ENCODE measurements around the gene NBPF11. TPM values are rescaled to one million over a fixed set of nuclear protein-coding genes. Genes with fewer than 3 reads are reported as not detected.
"Not testable (repeated sequence)": the region's sequence is repeated elsewhere in the genome, so short reads cannot be mapped to it uniquely, and the experiment has no call there.

Gene NBPF11
- total RNA-seq, 2 donors from 2014 or later, result 5.2 to 8.2 TPM

GRCh38 chr1:148141936-148142335, 10.1 kb downstream of the NBPF11 start:
- H3K9me3 ChIP-seq; DNase-seq; H3K27me3 ChIP-seq; H3K27ac ChIP-seq; H3K36me3 ChIP-seq; H3K9ac ChIP-seq (ENCODE audit: low read depth in 2 of 2, low read length in 2 of 2); H3K4me1 ChIP-seq; intact Hi-C loops (cut with DNase I); H3K4me3 ChIP-seq: not testable (repeated sequence)

- H3K9ac ChIP-seq (ENCODE audit: low read depth in 2 of 2, low read length in 2 of 2), result not testable (repeated sequence)
Measured at GRCh38 chr1:148138606-148139005, 13.5 kb downstream of the NBPF11 start.

GRCh38 chr1:148122341-148122740, 29.7 kb downstream of the NBPF11 start:
- H3K4me3 ChIP-seq; H3K9me3 ChIP-seq; H3K4me1 ChIP-seq; H3K9ac ChIP-seq (ENCODE audit: low read depth in 2 of 2, low read length in 2 of 2); H3K27me3 ChIP-seq; H3K36me3 ChIP-seq; H3K27ac ChIP-seq; DNase-seq; intact Hi-C loops (cut with DNase I): not testable (repeated sequence)

More at GRCh38 chr1:148138606-148139005, 13.5 kb downstream of the NBPF11 start:
- DNase-seq; H3K27me3 ChIP-seq; H3K4me1 ChIP-seq; H3K27ac ChIP-seq; H3K36me3 ChIP-seq; H3K4me3 ChIP-seq; H3K9me3 ChIP-seq; intact Hi-C loops (cut with DNase I): not testable (repeated sequence)

GRCh38 chr1:148120395-148120794, 31.7 kb downstream of the NBPF11 start:
- H3K4me3 ChIP-seq; DNase-seq; H3K27me3 ChIP-seq; H3K9me3 ChIP-seq; intact Hi-C loops (cut with DNase I); H3K4me1 ChIP-seq; H3K36me3 ChIP-seq; H3K27ac ChIP-seq; H3K9ac ChIP-seq (ENCODE audit: low read depth in 2 of 2, low read length in 2 of 2): not testable (repeated sequence)

- DNase-seq; H3K36me3 ChIP-seq; H3K27ac ChIP-seq; intact Hi-C loops (cut with DNase I); H3K4me3 ChIP-seq; H3K9ac ChIP-seq (ENCODE audit: low read depth in 2 of 2, low read length in 2 of 2); H3K27me3 ChIP-seq; H3K4me1 ChIP-seq; H3K9me3 ChIP-seq: not testable (repeated sequence)
Measured at GRCh38 chr1:148095732-148096131, 56.3 kb downstream of the NBPF11 start.

- H3K27me3 ChIP-seq; H3K36me3 ChIP-seq; DNase-seq; H3K27ac ChIP-seq; H3K9ac ChIP-seq (ENCODE audit: low read depth in 2 of 2, low read length in 2 of 2); H3K4me1 ChIP-seq; intact Hi-C loops (cut with DNase I); H3K4me3 ChIP-seq; H3K9me3 ChIP-seq: not testable (repeated sequence)
Measured at GRCh38 chr1:148086196-148086595, 65.9 kb downstream of the NBPF11 start.

- intact Hi-C loops (cut with DNase I); H3K36me3 ChIP-seq; H3K27me3 ChIP-seq; H3K9me3 ChIP-seq; H3K4me1 ChIP-seq; H3K4me3 ChIP-seq; H3K27ac ChIP-seq; DNase-seq; H3K9ac ChIP-seq (ENCODE audit: low read depth in 2 of 2, low read length in 2 of 2): not testable (repeated sequence)
Measured at GRCh38 chr1:148081205-148081604, 70.9 kb downstream of the NBPF11 start.

- H3K9ac ChIP-seq (ENCODE audit: low read depth in 2 of 2, low read length in 2 of 2); H3K4me3 ChIP-seq; H3K4me1 ChIP-seq; H3K9me3 ChIP-seq; H3K27ac ChIP-seq; H3K36me3 ChIP-seq; intact Hi-C loops (cut with DNase I); DNase-seq; H3K27me3 ChIP-seq: not testable (repeated sequence)
Measured at GRCh38 chr1:148078632-148079519, 73.2 kb downstream of the NBPF11 start.

GRCh38 chr1:148078090-148078489, 74.0 kb downstream of the NBPF11 start:
- H3K36me3 ChIP-seq; H3K27ac ChIP-seq; H3K9me3 ChIP-seq; intact Hi-C loops (cut with DNase I); H3K4me3 ChIP-seq; H3K9ac ChIP-seq (ENCODE audit: low read depth in 2 of 2, low read length in 2 of 2); DNase-seq; H3K4me1 ChIP-seq; H3K27me3 ChIP-seq: not testable (repeated sequence)

GRCh38 chr1:148077458-148077857, 74.6 kb downstream of the NBPF11 start:
- H3K4me3 ChIP-seq; H3K36me3 ChIP-seq; H3K27me3 ChIP-seq; DNase-seq; H3K9ac ChIP-seq (ENCODE audit: low read depth in 2 of 2, low read length in 2 of 2); H3K9me3 ChIP-seq; H3K27ac ChIP-seq; intact Hi-C loops (cut with DNase I); H3K4me1 ChIP-seq: not testable (repeated sequence)

- H3K9me3 ChIP-seq, result not testable (repeated sequence)
Measured at GRCh38 chr1:148073392-148073791, 78.7 kb downstream of the NBPF11 start.

GRCh38 chr1:148068606-148069005, 83.5 kb downstream of the NBPF11 start:
- H3K9me3 ChIP-seq; H3K4me1 ChIP-seq; H3K36me3 ChIP-seq; H3K4me3 ChIP-seq; intact Hi-C loops (cut with DNase I); H3K9ac ChIP-seq (ENCODE audit: low read depth in 2 of 2, low read length in 2 of 2); H3K27ac ChIP-seq; DNase-seq; H3K27me3 ChIP-seq: not testable (repeated sequence)

More at GRCh38 chr1:148073392-148073791, 78.7 kb downstream of the NBPF11 start:
- intact Hi-C loops (cut with DNase I); H3K36me3 ChIP-seq; H3K27ac ChIP-seq; H3K9ac ChIP-seq (ENCODE audit: low read depth in 2 of 2, low read length in 2 of 2); DNase-seq; H3K4me1 ChIP-seq; H3K27me3 ChIP-seq; H3K4me3 ChIP-seq: not testable (repeated sequence)

GRCh38 chr1:148068201-148068600, 83.9 kb downstream of the NBPF11 start:
- intact Hi-C loops (cut with DNase I); DNase-seq; H3K27ac ChIP-seq; H3K27me3 ChIP-seq; H3K4me3 ChIP-seq; H3K36me3 ChIP-seq; H3K4me1 ChIP-seq; H3K9ac ChIP-seq (ENCODE audit: low read depth in 2 of 2, low read length in 2 of 2); H3K9me3 ChIP-seq: not testable (repeated sequence)

- H3K27ac ChIP-seq; intact Hi-C loops (cut with DNase I); H3K9ac ChIP-seq (ENCODE audit: low read depth in 2 of 2, low read length in 2 of 2); H3K36me3 ChIP-seq; H3K9me3 ChIP-seq; H3K27me3 ChIP-seq; DNase-seq; H3K4me1 ChIP-seq: not testable (repeated sequence)
- peak overlapping the region; percentile 31 for H3K4me3 ChIP-seq
Measured at GRCh38 chr1:148060294-148060701, 91.8 kb downstream of the NBPF11 start.

Data from colonic mucosa (tissue), 4 donors.